Measurements from ENCODE around the gene ARHGAP45.
"Not testable (repeated sequence)": the region's sequence is repeated elsewhere in the genome, so short reads cannot be mapped to it uniquely, and the experiment has no call there.

The ARHGAP45 gene

GRCh38 chr19:1128106-1128505 is 61.1 kb downstream of the ARHGAP45 start:
- H3K36me3 ChIP-seq (ENCODE audit: control insufficient read depth, insufficient read depth, low read length), result peaks cover 14% of the 10 kb centered on the region
- H3K9ac ChIP-seq (ENCODE audit: low read length), result no peak overlapping the region
- H3K4me1 ChIP-seq (ENCODE audit: control insufficient read depth, insufficient read depth, low read length), result peaks cover 37% of the 10 kb centered on the region

GRCh38 chr19:1129084-1129483 is 62.1 kb downstream of the ARHGAP45 start:
- peaks cover 37% of the 10 kb centered on the region for H3K4me1 ChIP-seq (ENCODE audit: control insufficient read depth, insufficient read depth, low read length)
- not testable (repeated sequence) for H3K27me3 ChIP-seq (ENCODE audit: control insufficient read depth, insufficient read depth, low read length); H3K9ac ChIP-seq (ENCODE audit: low read length); H3K9me3 ChIP-seq (ENCODE audit: control insufficient read depth, low read length); H3K36me3 ChIP-seq (ENCODE audit: control insufficient read depth, insufficient read depth, low read length); H3K4me3 ChIP-seq (ENCODE audit: low read length)

More at GRCh38 chr19:1128106-1128505, 61.1 kb downstream of the ARHGAP45 start:
- Histone ChIP-seq H3K27me3 (ENCODE audit: control insufficient read depth, insufficient read depth, low read length) (no peaks in the 10 kb centered on the region), H3K9me3 (ENCODE audit: control insufficient read depth, low read length) (no peaks in the 10 kb centered on the region), H3K4me3 (ENCODE audit: low read length) (no peak overlapping the region)

- no peak overlapping the region for H3K9ac ChIP-seq (ENCODE audit: low read length)
- peaks cover 40% of the 10 kb centered on the region for H3K4me1 ChIP-seq (ENCODE audit: control insufficient read depth, insufficient read depth, low read length)
- peaks cover 3% of the 10 kb centered on the region for H3K36me3 ChIP-seq (ENCODE audit: control insufficient read depth, insufficient read depth, low read length)
- no peaks in the 10 kb centered on the region for H3K27me3 ChIP-seq (ENCODE audit: control insufficient read depth, insufficient read depth, low read length)
- no peaks in the 10 kb centered on the region for H3K9me3 ChIP-seq (ENCODE audit: control insufficient read depth, low read length)
- no peak overlapping the region for H3K4me3 ChIP-seq (ENCODE audit: low read length)
These were observed 62.6 kb downstream of the ARHGAP45 start for GRCh38 chr19:1129535-1129934.

- Histone ChIP-seq H3K4me1 (ENCODE audit: control insufficient read depth, insufficient read depth, low read length) (peaks cover 49% of the 10 kb centered on the region), H3K9me3 (ENCODE audit: control insufficient read depth, low read length) (no peaks in the 10 kb centered on the region), H3K36me3 (ENCODE audit: control insufficient read depth, insufficient read depth, low read length) (no peaks in the 10 kb centered on the region), H3K9ac (ENCODE audit: low read length) (peak overlapping the region; percentile 76), H3K27me3 (ENCODE audit: control insufficient read depth, insufficient read depth, low read length) (no peaks in the 10 kb centered on the region), H3K4me3 (ENCODE audit: low read length) (peak overlapping the region; percentile 56)
These were observed 64.1 kb downstream of the ARHGAP45 start for GRCh38 chr19:1130771-1131717.

- Histone ChIP-seq H3K36me3 (ENCODE audit: control insufficient read depth, insufficient read depth, low read length) (no peaks in the 10 kb centered on the region), H3K27me3 (ENCODE audit: control insufficient read depth, insufficient read depth, low read length) (no peaks in the 10 kb centered on the region), H3K4me1 (ENCODE audit: control insufficient read depth, insufficient read depth, low read length) (peaks cover 57% of the 10 kb centered on the region), H3K4me3 (ENCODE audit: low read length) (peak overlapping the region; percentile 56), H3K9ac (ENCODE audit: low read length) (peak overlapping the region; percentile 76), H3K9me3 (ENCODE audit: control insufficient read depth, low read length) (no peaks in the 10 kb centered on the region)
These were observed 65.0 kb downstream of the ARHGAP45 start for GRCh38 chr19:1131718-1132551.

- peak overlapping the region; percentile 76 for H3K9ac ChIP-seq (ENCODE audit: low read length)
- H3K9me3 ChIP-seq (ENCODE audit: control insufficient read depth, low read length), result no peaks in the 10 kb centered on the region
- H3K36me3 ChIP-seq (ENCODE audit: control insufficient read depth, insufficient read depth, low read length), result no peaks in the 10 kb centered on the region
- H3K4me3 ChIP-seq (ENCODE audit: low read length), result peak overlapping the region; percentile 56
- no peaks in the 10 kb centered on the region for H3K27me3 ChIP-seq (ENCODE audit: control insufficient read depth, insufficient read depth, low read length)
- peaks cover 57% of the 10 kb centered on the region for H3K4me1 ChIP-seq (ENCODE audit: control insufficient read depth, insufficient read depth, low read length)
These were observed 65.8 kb downstream of the ARHGAP45 start for GRCh38 chr19:1132552-1133383.

- no peak overlapping the region for H3K4me3 ChIP-seq (ENCODE audit: low read length)
These were observed 66.5 kb downstream of the ARHGAP45 start for GRCh38 chr19:1133471-1133929.

GRCh38 chr19:1134431-1134830 is 67.5 kb downstream of the ARHGAP45 start:
- no peaks in the 10 kb centered on the region for H3K36me3 ChIP-seq (ENCODE audit: control insufficient read depth, insufficient read depth, low read length)
- H3K9me3 ChIP-seq (ENCODE audit: control insufficient read depth, low read length), result no peaks in the 10 kb centered on the region
- H3K4me3 ChIP-seq (ENCODE audit: low read length), result no peak overlapping the region
- peaks cover 57% of the 10 kb centered on the region for H3K4me1 ChIP-seq (ENCODE audit: control insufficient read depth, insufficient read depth, low read length)
- H3K9ac ChIP-seq (ENCODE audit: low read length), result no peak overlapping the region
- H3K27me3 ChIP-seq (ENCODE audit: control insufficient read depth, insufficient read depth, low read length), result no peaks in the 10 kb centered on the region

More at GRCh38 chr19:1133471-1133929, 66.5 kb downstream of the ARHGAP45 start:
- Histone ChIP-seq H3K36me3 (ENCODE audit: control insufficient read depth, insufficient read depth, low read length) (no peaks in the 10 kb centered on the region), H3K4me1 (ENCODE audit: control insufficient read depth, insufficient read depth, low read length) (peaks cover 57% of the 10 kb centered on the region), H3K9me3 (ENCODE audit: control insufficient read depth, low read length) (no peaks in the 10 kb centered on the region), H3K27me3 (ENCODE audit: control insufficient read depth, insufficient read depth, low read length) (no peaks in the 10 kb centered on the region), H3K9ac (ENCODE audit: low read length) (no peak overlapping the region)

- Histone ChIP-seq H3K27me3 (ENCODE audit: control insufficient read depth, insufficient read depth, low read length) (no peaks in the 10 kb centered on the region), H3K9me3 (ENCODE audit: control insufficient read depth, low read length) (no peaks in the 10 kb centered on the region), H3K4me3 (ENCODE audit: low read length) (no peak overlapping the region), H3K4me1 (ENCODE audit: control insufficient read depth, insufficient read depth, low read length) (peaks cover 53% of the 10 kb centered on the region), H3K36me3 (ENCODE audit: control insufficient read depth, insufficient read depth, low read length) (no peaks in the 10 kb centered on the region), H3K9ac (ENCODE audit: low read length) (no peak overlapping the region)
These were observed 68.5 kb downstream of the ARHGAP45 start for GRCh38 chr19:1135454-1135853.

GRCh38 chr19:1136201-1136600 is 69.2 kb downstream of the ARHGAP45 start:
- peaks cover 46% of the 10 kb centered on the region for H3K4me1 ChIP-seq (ENCODE audit: control insufficient read depth, insufficient read depth, low read length)
- no peak overlapping the region for H3K4me3 ChIP-seq (ENCODE audit: low read length)
- H3K27me3 ChIP-seq (ENCODE audit: control insufficient read depth, insufficient read depth, low read length), result no peaks in the 10 kb centered on the region
- H3K36me3 ChIP-seq (ENCODE audit: control insufficient read depth, insufficient read depth, low read length), result no peaks in the 10 kb centered on the region
- H3K9me3 ChIP-seq (ENCODE audit: control insufficient read depth, low read length), result no peaks in the 10 kb centered on the region
- H3K9ac ChIP-seq (ENCODE audit: low read length), result peak overlapping the region; percentile 34
